HUES48 (cell line): ENCODE measurements around the gene UNK.

Source experiments
- H3K27ac ChIP-seq: one replicate; pipeline ENCODE4 v1.7.0; 2013; ENCODE audit warnings: low read depth, low read length, inconsistent platforms
- H3K27me3 ChIP-seq: 2 replicates; pipeline ENCODE4 v1.6.1; 2013; ENCODE audit warnings: mild to moderate bottlenecking, low read length; ENCODE audit not compliant: control insufficient read depth, insufficient read depth
- H3K36me3 ChIP-seq: 2 replicates; pipeline ENCODE4 v1.6.1; 2013; ENCODE audit warnings: low read length; ENCODE audit not compliant: control insufficient read depth, insufficient read depth
- H3K4me1 ChIP-seq: 2 replicates; pipeline ENCODE4 v1.6.1; 2013; ENCODE audit warnings: mild to moderate bottlenecking, low read length; ENCODE audit not compliant: control insufficient read depth, insufficient read depth
- H3K4me3 ChIP-seq: 2 replicates; pipeline ENCODE4 v1.5.1; 2013; ENCODE audit warnings: mild to moderate bottlenecking, low read depth, low read length
- H3K9ac ChIP-seq: 2 replicates; pipeline ENCODE4 v1.6.1; 2013; ENCODE audit warnings: mild to moderate bottlenecking, low read depth, low read length, moderate library complexity
- H3K9me3 ChIP-seq: 2 replicates; pipeline ENCODE4 v1.6.1; 2013; ENCODE audit warnings: low read length; ENCODE audit not compliant: control insufficient read depth, insufficient read depth

The UNK gene

DNA sequence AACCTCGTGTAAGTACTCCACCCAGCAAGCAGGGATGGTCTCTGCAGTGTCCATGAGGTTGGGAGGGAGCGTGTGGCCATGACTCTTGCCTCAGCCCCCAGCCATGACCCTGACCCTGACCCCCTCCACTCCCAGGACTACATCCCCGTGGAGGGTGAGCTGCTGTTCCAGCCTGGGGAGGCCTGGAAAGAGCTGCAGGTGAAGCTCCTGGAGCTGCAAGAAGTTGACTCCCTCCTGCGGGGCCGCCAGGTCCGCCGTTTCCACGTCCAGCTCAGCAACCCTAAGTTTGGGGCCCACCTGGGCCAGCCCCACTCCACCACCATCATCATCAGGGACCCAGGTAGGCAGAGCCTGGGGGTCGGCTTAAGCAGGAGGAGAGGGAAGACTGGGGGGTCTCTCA, 35.9 kb upstream of the UNK start:
- H3K27ac ChIP-seq = no peak overlapping the region
- H3K4me3 ChIP-seq = no peak overlapping the region
- no peaks in the 10 kb centered on the region for H3K36me3 ChIP-seq
- H3K9me3 ChIP-seq = no peaks in the 10 kb centered on the region
- H3K9ac ChIP-seq = no peak overlapping the region
- H3K27me3 ChIP-seq = no peaks in the 10 kb centered on the region
- H3K4me1 ChIP-seq = no peaks in the 10 kb centered on the region; the same call in 1 of the 2 replicates

DNA sequence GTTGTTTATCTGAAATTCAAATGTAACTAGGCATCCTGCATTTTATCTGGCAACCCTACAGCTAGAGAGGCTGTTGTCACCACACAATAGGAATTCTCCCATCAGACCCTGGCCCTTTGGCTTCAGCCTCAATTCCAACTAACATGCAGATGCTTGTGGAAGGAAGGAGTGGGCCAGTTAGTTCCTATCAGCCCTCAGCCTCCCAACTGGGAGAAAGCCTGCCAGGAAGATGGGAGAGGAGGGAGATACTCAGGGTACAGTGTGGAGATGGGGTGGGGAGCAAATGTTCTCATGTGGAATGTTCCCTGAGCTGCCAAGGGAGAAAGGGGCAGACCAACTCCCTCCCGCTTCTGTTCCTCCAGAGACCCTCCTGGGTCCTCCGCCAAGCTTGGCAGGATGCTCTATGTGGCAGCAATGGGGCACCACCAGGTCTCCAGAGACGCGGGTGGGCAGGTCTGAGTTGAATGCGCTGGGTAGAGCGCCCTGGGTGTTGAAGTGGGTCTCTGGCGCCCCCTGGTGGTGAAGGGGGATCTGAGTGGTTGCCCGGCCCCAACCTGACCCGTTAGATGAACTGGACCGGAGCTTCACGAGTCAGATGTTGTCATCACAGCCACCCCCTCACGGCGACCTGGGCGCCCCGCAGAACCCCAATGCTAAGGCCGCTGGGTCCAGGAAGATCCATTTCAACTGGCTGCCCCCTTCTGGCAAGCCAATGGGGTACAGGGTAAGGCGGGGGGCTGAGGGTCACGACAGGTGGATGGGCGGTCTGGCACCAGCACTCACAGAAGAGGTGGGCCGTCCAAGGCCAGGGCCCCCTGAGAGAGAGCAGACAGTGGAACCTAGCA, 34.8 kb upstream of the UNK start:
- Histone ChIP-seq H3K36me3 (no peaks in the 10 kb centered on the region), H3K27ac (no peak overlapping the region), H3K9ac (no peak overlapping the region), H3K27me3 (no peaks in the 10 kb centered on the region), H3K4me1 (no peaks in the 10 kb centered on the region; the same call in 1 of the 2 replicates), H3K4me3 (no peak overlapping the region), H3K9me3 (no peaks in the 10 kb centered on the region)

DNA sequence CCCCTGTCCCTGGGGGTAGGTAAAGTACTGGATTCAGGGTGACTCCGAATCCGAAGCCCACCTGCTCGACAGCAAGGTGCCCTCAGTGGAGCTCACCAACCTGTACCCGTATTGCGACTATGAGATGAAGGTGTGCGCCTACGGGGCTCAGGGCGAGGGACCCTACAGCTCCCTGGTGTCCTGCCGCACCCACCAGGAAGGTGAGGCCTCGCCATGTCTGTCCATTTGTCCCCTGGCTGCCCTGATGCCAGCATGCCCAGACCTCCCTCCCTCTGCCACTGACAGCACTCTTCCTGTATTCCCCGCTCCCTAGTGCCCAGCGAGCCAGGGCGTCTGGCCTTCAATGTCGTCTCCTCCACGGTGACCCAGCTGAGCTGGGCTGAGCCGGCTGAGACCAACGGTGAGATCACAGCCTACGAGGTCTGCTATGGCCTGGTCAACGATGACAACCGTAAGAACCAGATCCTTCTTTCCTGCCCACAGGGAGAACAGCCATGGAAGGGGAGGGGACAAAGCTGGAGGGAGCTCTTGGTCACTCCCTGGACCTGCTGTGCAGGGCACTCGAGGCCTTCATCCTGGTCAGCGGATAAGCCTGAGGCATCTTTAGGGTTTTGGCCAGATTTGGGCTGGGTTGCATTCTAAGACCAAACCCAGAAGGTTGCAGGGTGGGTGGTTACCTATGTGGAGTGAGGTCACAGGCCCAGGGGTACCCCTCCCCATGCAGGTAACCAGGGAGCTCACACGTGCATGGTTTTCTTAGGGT, 33.8 kb upstream of the UNK start:
- no peak overlapping the region for H3K9ac ChIP-seq
- H3K4me1 ChIP-seq = no peaks in the 10 kb centered on the region; the same call in 1 of the 2 replicates
- no peaks in the 10 kb centered on the region for H3K27me3 ChIP-seq
- no peak overlapping the region for H3K27ac ChIP-seq
- H3K36me3 ChIP-seq = no peaks in the 10 kb centered on the region
- H3K4me3 ChIP-seq = no peak overlapping the region
- H3K9me3 ChIP-seq = no peaks in the 10 kb centered on the region

DNA sequence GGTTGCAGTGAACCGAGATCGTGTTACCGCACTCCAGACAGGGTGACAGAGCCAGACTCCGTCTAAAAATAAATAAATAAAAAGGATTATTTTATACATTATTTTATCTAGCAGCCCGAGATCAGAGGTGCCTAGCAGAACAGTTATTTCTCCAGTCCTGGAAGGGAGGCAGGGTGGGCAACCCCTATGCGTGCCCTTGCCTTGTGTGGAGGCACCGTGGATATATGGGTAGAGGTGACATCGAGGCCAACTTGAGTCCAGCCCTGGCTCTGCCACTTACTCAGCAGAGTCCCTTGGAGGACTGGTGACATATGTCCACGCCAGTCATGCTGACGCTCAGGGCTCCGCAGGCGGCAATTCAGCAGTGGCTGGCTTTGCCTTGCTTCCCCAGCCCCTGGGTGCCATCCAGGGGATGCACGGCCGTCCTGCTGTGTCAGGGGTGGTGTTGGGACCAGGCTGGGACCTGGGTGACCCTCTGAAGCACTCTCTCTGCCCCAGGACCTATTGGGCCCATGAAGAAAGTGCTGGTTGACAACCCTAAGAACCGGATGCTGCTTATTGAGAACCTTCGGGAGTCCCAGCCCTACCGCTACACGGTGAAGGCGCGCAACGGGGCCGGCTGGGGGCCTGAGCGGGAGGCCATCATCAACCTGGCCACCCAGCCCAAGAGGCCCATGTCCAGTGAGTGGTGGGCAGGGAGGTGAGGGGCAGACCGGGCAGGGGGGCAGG, 32.8 kb upstream of the UNK start:
- H3K4me1 ChIP-seq = no peaks in the 10 kb centered on the region; the same call in 1 of the 2 replicates
- H3K4me3 ChIP-seq = no peak overlapping the region
- H3K27me3 ChIP-seq = no peaks in the 10 kb centered on the region
- H3K9ac ChIP-seq = no peak overlapping the region
- H3K27ac ChIP-seq = no peak overlapping the region
- no peaks in the 10 kb centered on the region for H3K36me3 ChIP-seq
- no peaks in the 10 kb centered on the region for H3K9me3 ChIP-seq

DNA sequence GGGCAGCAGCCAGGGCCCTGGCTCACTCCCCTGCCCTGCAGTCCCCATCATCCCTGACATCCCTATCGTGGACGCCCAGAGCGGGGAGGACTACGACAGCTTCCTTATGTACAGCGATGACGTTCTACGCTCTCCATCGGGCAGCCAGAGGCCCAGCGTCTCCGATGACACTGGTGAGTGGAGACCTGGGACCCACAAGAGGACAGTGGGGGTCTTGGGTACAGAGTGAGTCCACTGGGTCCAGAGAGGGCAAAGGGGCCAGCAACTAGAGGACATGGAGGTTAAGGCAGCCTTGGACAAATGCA, 32.2 kb upstream of the UNK start:
- Histone ChIP-seq H3K36me3 (no peaks in the 10 kb centered on the region), H3K4me1 (no peaks in the 10 kb centered on the region; the same call in 1 of the 2 replicates), H3K27ac (no peak overlapping the region), H3K9me3 (no peaks in the 10 kb centered on the region), H3K27me3 (no peaks in the 10 kb centered on the region), H3K4me3 (no peak overlapping the region), H3K9ac (no peak overlapping the region)

DNA sequence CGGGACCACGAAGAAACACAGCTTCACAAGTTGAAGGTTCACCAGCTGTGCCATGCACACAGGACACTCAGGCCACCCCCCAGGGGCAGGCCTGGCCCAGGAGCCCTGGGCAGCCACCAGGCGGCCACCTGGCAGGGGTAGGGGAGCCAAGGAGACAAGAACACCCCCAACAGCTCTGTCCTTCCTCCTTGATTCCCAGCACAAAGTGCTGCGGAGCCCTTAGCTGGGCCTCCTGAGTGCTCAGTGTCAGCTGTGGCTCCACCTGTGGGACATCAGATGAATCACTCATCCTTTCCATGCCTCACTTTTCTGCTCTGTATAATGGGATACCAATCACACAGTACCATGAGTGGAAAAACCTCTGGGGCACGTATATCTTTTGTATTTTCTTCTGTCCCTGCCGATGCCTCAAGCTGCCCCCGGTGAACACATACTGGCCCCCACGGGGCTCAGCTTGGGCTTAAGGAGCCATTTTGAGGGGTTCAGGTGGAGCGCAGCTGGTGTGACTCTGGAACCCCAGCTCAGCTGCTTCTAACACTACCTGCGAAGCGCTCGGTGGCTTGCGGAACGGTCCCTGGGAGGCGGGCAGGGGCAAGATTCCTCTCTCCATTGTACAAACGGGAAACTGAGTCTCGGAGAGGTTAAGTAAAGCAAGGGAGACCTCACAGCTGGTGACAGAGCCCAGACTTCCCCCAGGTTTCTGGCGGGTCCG, 31.6 kb upstream of the UNK start:
- Histone ChIP-seq H3K4me3 (peak overlapping the region; percentile 45; the same call in 1 of the 2 replicates), H3K27me3 (no peaks in the 10 kb centered on the region), H3K9me3 (no peaks in the 10 kb centered on the region), H3K9ac (no peak overlapping the region), H3K36me3 (no peaks in the 10 kb centered on the region), H3K4me1 (no peaks in the 10 kb centered on the region; the same call in 1 of the 2 replicates), H3K27ac (no peak overlapping the region)

DNA sequence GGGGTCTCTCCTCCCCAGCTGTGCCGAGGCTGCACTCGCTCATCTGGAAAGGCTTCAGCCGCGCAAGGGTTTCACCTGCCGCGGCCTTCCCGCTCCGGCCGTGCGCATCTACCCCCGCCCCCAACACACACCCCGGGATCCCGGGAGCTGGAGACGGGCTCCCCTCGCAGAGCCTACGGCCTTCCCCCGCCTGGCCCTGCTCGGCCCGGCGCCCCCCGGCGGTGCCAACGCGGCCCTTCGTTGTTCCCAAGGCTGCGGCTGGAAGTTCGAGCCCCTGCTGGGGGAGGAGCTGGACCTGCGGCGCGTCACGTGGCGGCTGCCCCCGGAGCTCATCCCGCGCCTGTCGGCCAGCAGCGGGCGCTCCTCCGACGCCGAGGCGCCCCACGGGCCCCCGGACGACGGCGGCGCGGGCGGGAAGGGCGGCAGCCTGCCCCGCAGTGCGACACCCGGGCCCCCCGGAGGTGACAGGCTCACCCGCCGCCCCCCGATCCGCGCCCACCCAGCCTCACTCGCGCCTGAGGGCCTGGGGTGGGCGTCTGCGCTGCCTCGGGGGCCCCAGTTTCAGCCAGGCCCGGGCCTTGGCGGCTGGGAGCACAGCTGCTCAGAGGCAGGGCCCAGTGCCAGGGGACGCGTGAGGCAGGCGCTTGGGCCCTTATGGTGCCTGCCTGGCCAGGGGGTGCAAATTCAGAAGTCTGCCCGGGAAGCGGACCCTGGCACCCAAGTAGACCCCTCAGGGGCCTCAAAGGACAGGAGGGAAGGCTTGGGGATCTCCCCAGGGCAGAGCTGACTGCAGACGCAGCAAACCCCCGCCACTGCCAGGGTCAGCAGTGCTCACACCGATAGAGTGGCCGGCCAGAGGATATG, 30.9 kb upstream of the UNK start:
- no peaks in the 10 kb centered on the region for H3K36me3 ChIP-seq
- peak overlapping the region; percentile 45; the same call in 1 of the 2 replicates for H3K4me3 ChIP-seq
- H3K9ac ChIP-seq = no peak overlapping the region
- H3K27me3 ChIP-seq = no peaks in the 10 kb centered on the region
- no peaks in the 10 kb centered on the region for H3K9me3 ChIP-seq
- H3K27ac ChIP-seq = no peak overlapping the region
- H3K4me1 ChIP-seq = no peaks in the 10 kb centered on the region; the same call in 1 of the 2 replicates

DNA sequence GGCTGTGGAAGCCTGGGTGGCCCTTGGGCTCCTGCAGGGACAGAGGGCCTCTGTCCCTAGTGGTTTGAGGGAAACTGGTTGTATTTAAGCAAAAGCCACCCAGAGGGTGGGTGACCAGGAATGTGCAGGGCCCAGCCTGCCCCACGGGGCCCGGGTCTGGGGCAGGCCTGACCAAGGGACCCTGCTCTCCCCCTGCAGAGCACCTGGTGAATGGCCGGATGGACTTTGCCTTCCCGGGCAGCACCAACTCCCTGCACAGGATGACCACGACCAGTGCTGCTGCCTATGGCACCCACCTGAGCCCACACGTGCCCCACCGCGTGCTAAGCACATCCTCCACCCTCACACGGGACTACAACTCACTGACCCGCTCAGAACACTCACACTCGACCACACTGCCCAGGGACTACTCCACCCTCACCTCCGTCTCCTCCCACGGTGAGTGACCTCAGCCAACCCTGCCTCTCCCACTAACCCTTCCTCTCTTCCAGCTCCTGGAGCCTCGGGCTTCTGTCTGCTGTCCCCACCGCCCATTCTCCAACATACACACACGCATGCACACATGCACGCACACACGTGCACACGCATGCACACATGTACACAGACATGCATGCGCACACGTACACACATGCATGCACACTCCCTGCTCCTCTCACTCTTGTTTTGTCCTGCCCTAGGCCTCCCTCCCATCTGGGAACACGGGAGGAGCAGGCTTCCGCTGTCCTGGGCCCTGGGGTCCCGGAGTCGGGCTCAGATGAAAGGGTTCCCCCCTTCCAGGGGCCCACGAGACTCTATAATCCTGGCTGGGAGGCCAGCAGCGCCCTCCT, 30.0 kb upstream of the UNK start:
- no peak overlapping the region for H3K27ac ChIP-seq
- H3K9ac ChIP-seq = no peak overlapping the region
- H3K4me3 ChIP-seq = no peak overlapping the region
- no peaks in the 10 kb centered on the region for H3K9me3 ChIP-seq
- no peaks in the 10 kb centered on the region; the same call in 1 of the 2 replicates for H3K4me1 ChIP-seq
- no peaks in the 10 kb centered on the region for H3K27me3 ChIP-seq
- H3K36me3 ChIP-seq = no peaks in the 10 kb centered on the region

DNA sequence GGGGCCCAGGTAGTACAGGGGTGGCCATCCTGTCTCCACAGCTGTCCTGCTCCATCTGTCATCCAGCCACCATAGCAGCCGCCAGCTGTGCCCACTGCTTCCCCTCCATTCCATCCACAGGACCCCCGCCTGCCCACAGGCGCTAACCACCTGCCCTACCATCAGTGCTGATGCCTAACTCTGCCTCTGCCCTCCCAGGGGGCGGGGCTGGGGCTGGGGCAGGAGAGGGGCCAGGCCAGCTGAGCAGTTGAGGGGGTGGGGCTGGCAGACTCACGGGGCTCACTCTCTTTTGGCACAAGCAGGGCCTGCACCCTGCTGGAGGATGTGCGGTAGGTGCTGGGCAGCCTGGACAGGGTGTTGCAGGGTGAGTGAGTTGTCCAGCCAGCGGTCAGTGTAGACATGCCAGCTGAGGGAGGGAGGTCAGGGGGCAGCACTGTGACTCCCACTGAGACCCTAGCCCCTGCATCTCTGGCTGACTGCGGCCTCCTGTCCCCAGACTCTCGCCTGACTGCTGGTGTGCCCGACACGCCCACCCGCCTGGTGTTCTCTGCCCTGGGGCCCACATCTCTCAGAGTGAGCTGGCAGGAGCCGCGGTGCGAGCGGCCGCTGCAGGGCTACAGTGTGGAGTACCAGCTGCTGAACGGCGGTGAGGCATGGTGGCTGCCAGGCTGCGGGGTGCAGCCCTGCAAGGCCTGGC, 29.3 kb upstream of the UNK start:
- no peak overlapping the region for H3K9ac ChIP-seq
- H3K27me3 ChIP-seq = no peaks in the 10 kb centered on the region
- H3K36me3 ChIP-seq = no peaks in the 10 kb centered on the region
- no peaks in the 10 kb centered on the region; the same call in 1 of the 2 replicates for H3K4me1 ChIP-seq
- H3K9me3 ChIP-seq = no peaks in the 10 kb centered on the region
- H3K27ac ChIP-seq = no peak overlapping the region
- H3K4me3 ChIP-seq = no peak overlapping the region
